Measurements from ENCODE around the gene MAP2K7. TPM values are rescaled to one million over a fixed set of nuclear protein-coding genes. Genes with fewer than 3 reads are reported as not detected.

The MAP2K7 gene
- total RNA-seq, 1 experiment from 2014 or later: 39.4 TPM

GRCh38 chr19:7856679-7857663 lies 46.7 kb upstream of the MAP2K7 start:
- Mint-ChIP-seq H3K27me3 (ENCODE audit: low read depth) (peaks cover 64% of the 10 kb centered on the region), H3K36me3 (no peaks in the 10 kb centered on the region), H3K27ac (no peak overlapping the region), H3K4me3 (no peak overlapping the region), H3K9me3 (no peaks in the 10 kb centered on the region), H3K4me1 (peaks cover 17% of the 10 kb centered on the region)
- DNase-seq (ENCODE audit: low spot score) (no peak), ATAC-seq (no peak)
- TF ChIP-seq ATF6 (CRISPR knock-in tag; IDR thresholded peaks at IDR 0.05) (no peak), MYBL2 (CRISPR knock-in tag; IDR thresholded peaks at IDR 0.05) (no peak), PRRX2 (CRISPR knock-in tag; IDR thresholded peaks at IDR 0.05) (no peak), ZNF671 (CRISPR knock-in tag; IDR thresholded peaks at IDR 0.05) (no peak), PREB (CRISPR knock-in tag; IDR thresholded peaks at IDR 0.05; ENCODE audit: borderline replicate concordance) (no peak), ERG (CRISPR knock-in tag; IDR thresholded peaks at IDR 0.05) (no peak), RELA (CRISPR knock-in tag; IDR thresholded peaks at IDR 0.05; ENCODE audit: borderline replicate concordance) (no peak), ZNF423 (CRISPR knock-in tag; IDR thresholded peaks at IDR 0.05) (no peak), E2F1 (CRISPR knock-in tag; IDR thresholded peaks at IDR 0.05) (no peak)
- ChIA-PET POLR2A (interaction anchor here (0.6 to 2.6 kb wide), 4 partner anchors 12 to 138 kb away, joined by 4 to 19 read pairs (median 8); no protein-coding TSS in a partner anchor), CTCF (interaction anchor here (0.6 to 3.1 kb wide), 20 partner anchors 12 to 663 kb away, joined by 3 to 65 read pairs (median 7); partner anchors contain the start of genes LRRC8E, MAP2K7, SNAPC2 and TIMM44)

- H3K9me3 Mint-ChIP-seq: no peaks in the 10 kb centered on the region
- DNase-seq (ENCODE audit: low spot score) (no peak), ATAC-seq (no peak)
- TF ChIP-seq ZNF281 (CRISPR knock-in tag; IDR thresholded peaks at IDR 0.05): no peak
- TF ChIP-seq SP1 (CRISPR knock-in tag; conservative IDR thresholded peaks at IDR 0.05): 0 out of 2 replicates have a peak, but pooled peaks have one; percentile 16
- H3K36me3 Mint-ChIP-seq: no peaks in the 10 kb centered on the region
- peak overlapping the region; percentile 59 for H3K4me3 Mint-ChIP-seq
- ChIA-PET POLR2A (interaction anchor here (0.6 to 2.6 kb wide), 7 partner anchors 12 to 138 kb away, joined by 3 to 19 read pairs (median 5); partner anchors contain the start of genes MAP2K7 and SNAPC2), CTCF (interaction anchor here (0.6 to 3.1 kb wide), 31 partner anchors 8 to 317 kb away, joined by 3 to 65 read pairs (median 4); partner anchors contain the start of genes CLEC4M, LRRC8E, MAP2K7 and SNAPC2)
- H3K27ac Mint-ChIP-seq: no peak overlapping the region
- peaks cover 17% of the 10 kb centered on the region for H3K4me1 Mint-ChIP-seq
- H3K27me3 Mint-ChIP-seq (ENCODE audit: low read depth): peaks cover 65% of the 10 kb centered on the region
These were observed 46.0 kb upstream of the MAP2K7 start for GRCh38 chr19:7857727-7858108.
